WTC11 (cell line): Measurements from ENCODE around the gene ZSCAN18. TPM values are rescaled to one million over a fixed set of nuclear protein-coding genes. Genes with fewer than 3 reads are reported as not detected.
A peak's percentile ranks its signal among the peaks of the same experiment; 100 is the strongest.

Source experiments
- ATAC-seq: fragments of 200-7000 bp; cut with Tn5 transposase; 2 replicates; pipeline ENCODE4 v1.10.0; 2021; ENCODE audit warnings: mild to moderate bottlenecking, moderate library complexity
- CTCF ChIA-PET: fragments of 300-600 bp; sonication (Branson Sonifier 250); formaldehyde crosslinking; loops from one replicate; lab custom pipeline; 2021; ENCODE audit warnings: antibody characterized with exemption; lab: Charles Lee
- POLR2A ChIA-PET: fragments of 350-600 bp; sonication (Branson Sonifier 250); formaldehyde crosslinking; loops from one replicate; lab custom pipeline; 2021; ENCODE audit warnings: antibody characterized with exemption; lab: Charles Lee
- DNase-seq: peaks from one replicate; pipeline ENCODE4 v3.0.0; 2021; ENCODE audit warnings: low spot score
- H3K27ac Mint-ChIP-seq: 2 replicates; pipeline ENCODE4 v1.8.0; 2021; ENCODE audit warnings: mixed read lengths
- H3K27me3 Mint-ChIP-seq: 2 replicates; pipeline ENCODE4 v1.8.0; 2021; ENCODE audit warnings: low read depth, mild to moderate bottlenecking, moderate library complexity, mixed read lengths
- H3K36me3 Mint-ChIP-seq: 2 replicates; pipeline ENCODE4 v1.8.0; 2021; ENCODE audit warnings: mixed read lengths
- H3K4me1 Mint-ChIP-seq: 2 replicates; pipeline ENCODE4 v1.8.0; 2022; ENCODE audit warnings: mixed read lengths
- H3K4me3 Mint-ChIP-seq: 2 replicates; pipeline ENCODE4 v1.8.0; 2021; ENCODE audit warnings: mild to moderate bottlenecking, moderate library complexity, mixed read lengths
- H3K9me3 Mint-ChIP-seq: 2 replicates; pipeline ENCODE4 v1.8.0; 2021; ENCODE audit warnings: mixed read lengths
- CREM ChIP-seq: sonication (generic); formaldehyde crosslinking; IDR thresholded peaks from 2 replicates; pipeline ENCODE4 v1.8.1; 2022; ENCODE audit warnings: mild to moderate bottlenecking, missing genetic modification reagents, moderate library complexity
- ESRRA ChIP-seq: sonication (generic); formaldehyde crosslinking; IDR thresholded peaks from 2 replicates; pipeline ENCODE4 v1.8.1; 2022; ENCODE audit warnings: mild to moderate bottlenecking, missing genetic modification reagents, borderline replicate concordance
- FOXJ3 ChIP-seq: sonication (generic); formaldehyde crosslinking; IDR thresholded peaks from 2 replicates; pipeline ENCODE4 v1.9.0; 2021; ENCODE audit warnings: missing genetic modification reagents, mild to moderate bottlenecking, borderline replicate concordance
- FOXP1 ChIP-seq: sonication (generic); formaldehyde crosslinking; IDR thresholded peaks from 2 replicates; pipeline ENCODE4 v1.8.0; 2022; ENCODE audit warnings: missing genetic modification reagents, mild to moderate bottlenecking, moderate library complexity, borderline replicate concordance
- GRHL2 ChIP-seq: fragments of 250-450 bp; sonication (Bioruptor Pico); IDR thresholded peaks from 2 replicates; pipeline ENCODE4 v1.8.0; 2022; ENCODE audit warnings: mild to moderate bottlenecking, moderate library complexity; ENCODE audit not compliant: insufficient replicate concordance, severe bottlenecking
- IRF2 ChIP-seq: sonication (generic); formaldehyde crosslinking; IDR thresholded peaks from 2 replicates; pipeline ENCODE4 v1.8.0; 2022; ENCODE audit warnings: low read depth, missing genetic modification reagents, borderline replicate concordance
- MYBL2 ChIP-seq: sonication (generic); formaldehyde crosslinking; IDR thresholded peaks from 2 replicates; pipeline ENCODE4 v1.8.1; 2023; ENCODE audit warnings: mild to moderate bottlenecking, moderate library complexity, missing genetic modification reagents
- NFYB ChIP-seq: sonication (generic); formaldehyde crosslinking; conservative IDR thresholded peaks from 2 replicates; pipeline ENCODE4 v1.8.0; 2022; ENCODE audit warnings: low read depth, missing genetic modification reagents
- NR1H2 ChIP-seq: sonication (generic); formaldehyde crosslinking; IDR thresholded peaks from 2 replicates; pipeline ENCODE4 v1.9.0; 2021; ENCODE audit warnings: mild to moderate bottlenecking, moderate library complexity, missing genetic modification reagents
- RELA ChIP-seq: sonication (generic); formaldehyde crosslinking; IDR thresholded peaks from 2 replicates; pipeline ENCODE4 v1.8.1; 2022; ENCODE audit warnings: missing genetic modification reagents, mild to moderate bottlenecking, borderline replicate concordance
- SOX15 ChIP-seq: fragments of 250-450 bp; sonication (Bioruptor Pico); IDR thresholded peaks from 2 replicates; pipeline ENCODE4 v1.9.0; 2021; ENCODE audit warnings: mild to moderate bottlenecking
- TCF7 ChIP-seq: sonication (generic); formaldehyde crosslinking; IDR thresholded peaks from 2 replicates; pipeline ENCODE4 v1.8.0; 2022; ENCODE audit warnings: mild to moderate bottlenecking, low read depth, missing genetic modification reagents, moderate library complexity
- total RNA-seq: library from RNA; stranded (reverse); gene quantifications from 3 replicates; pipeline ENCODE4 v1.2.3, GENCODE V29; 2021
- TF ChIP-seq, protein P1 (sequence below): sonication (generic); formaldehyde crosslinking; IDR thresholded peaks from 2 replicates; pipeline ENCODE4 v1.8.1; 2023; ENCODE audit warnings: mild to moderate bottlenecking, moderate library complexity, missing genetic modification reagents
- TF ChIP-seq, protein P2 (sequence below): sonication (generic); formaldehyde crosslinking; IDR thresholded peaks from 2 replicates; pipeline ENCODE4 v1.8.0; 2023; ENCODE audit warnings: missing genetic modification reagents, mild to moderate bottlenecking, borderline replicate concordance
- TF ChIP-seq, protein P3 (sequence below): sonication (generic); formaldehyde crosslinking; IDR thresholded peaks from 2 replicates; pipeline ENCODE4 v1.8.0; 2022; ENCODE audit warnings: mild to moderate bottlenecking, missing genetic modification reagents
- TF ChIP-seq, protein P4 (sequence below): fragments of 250-450 bp; sonication (Bioruptor Pico); IDR thresholded peaks from 2 replicates; pipeline ENCODE4 v2.1.2; 2022; ENCODE audit warnings: mild to moderate bottlenecking, moderate library complexity
- TF ChIP-seq, protein P5 (sequence below): sonication (generic); formaldehyde crosslinking; conservative IDR thresholded peaks from 2 replicates; pipeline ENCODE4 v1.8.1; 2022; ENCODE audit warnings: mild to moderate bottlenecking, missing genetic modification reagents
- TF ChIP-seq, protein P6 (sequence below): sonication (generic); formaldehyde crosslinking; IDR thresholded peaks from 2 replicates; pipeline ENCODE4 v1.8.1; 2022; ENCODE audit warnings: low read depth, missing genetic modification reagents, borderline replicate concordance
- TF ChIP-seq, protein P7 (sequence below): fragments of 250-450 bp; sonication (Bioruptor Pico); IDR thresholded peaks from 2 replicates; pipeline ENCODE4 v1.9.0; 2021; ENCODE audit warnings: mild to moderate bottlenecking
- TF ChIP-seq, protein P8 (sequence below): fragments of 250-450 bp; sonication (Bioruptor Pico); IDR thresholded peaks from 2 replicates; pipeline ENCODE4 v1.8.0; 2021; ENCODE audit warnings: mild to moderate bottlenecking

ZSCAN18 gene
- total RNA-seq, 1 experiment from 2014 or later: 55.9 TPM

DNA sequence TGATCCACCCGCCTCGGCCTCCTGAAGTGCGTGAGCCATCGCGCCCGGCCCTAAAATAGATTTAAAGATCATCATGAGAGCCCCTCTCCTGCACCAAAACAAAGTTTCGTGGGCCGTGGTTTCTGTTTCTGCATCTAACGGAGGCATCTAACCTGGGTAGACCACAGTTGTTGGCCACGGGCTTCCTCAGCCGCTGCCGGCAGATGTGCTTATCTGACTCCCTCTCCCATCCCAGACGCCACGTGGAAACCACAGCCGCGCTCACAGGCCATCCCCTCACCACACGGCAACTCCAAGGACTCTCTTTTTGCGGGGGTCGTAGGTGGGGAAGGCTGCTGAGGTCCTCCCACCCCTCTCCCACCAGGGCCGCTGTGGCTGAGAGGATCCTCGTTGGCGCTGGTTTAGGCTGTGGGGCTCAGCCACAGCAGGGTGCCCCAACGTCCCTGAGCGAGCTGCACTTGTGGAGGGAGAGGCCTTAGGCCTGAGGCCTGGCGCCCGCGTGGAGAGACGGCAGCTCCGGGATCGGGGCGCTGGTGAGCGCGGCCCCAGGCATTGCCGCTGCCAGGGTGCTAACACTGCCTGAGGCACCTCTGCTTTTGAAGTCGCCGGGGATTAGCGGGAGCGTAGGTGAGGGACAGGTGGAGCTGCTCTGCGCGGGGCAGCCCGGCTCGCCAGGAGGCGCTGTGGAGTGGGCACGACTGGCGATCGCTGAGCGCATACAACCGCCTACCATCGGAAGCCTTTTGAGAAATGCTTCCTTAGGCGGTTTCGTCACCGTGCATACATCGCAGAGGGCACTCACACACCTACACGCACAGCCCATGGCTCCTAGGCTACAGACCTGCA, 55.3 kb downstream of the ZSCAN18 start (continued):
- TF ChIP-seq, protein P1, sequence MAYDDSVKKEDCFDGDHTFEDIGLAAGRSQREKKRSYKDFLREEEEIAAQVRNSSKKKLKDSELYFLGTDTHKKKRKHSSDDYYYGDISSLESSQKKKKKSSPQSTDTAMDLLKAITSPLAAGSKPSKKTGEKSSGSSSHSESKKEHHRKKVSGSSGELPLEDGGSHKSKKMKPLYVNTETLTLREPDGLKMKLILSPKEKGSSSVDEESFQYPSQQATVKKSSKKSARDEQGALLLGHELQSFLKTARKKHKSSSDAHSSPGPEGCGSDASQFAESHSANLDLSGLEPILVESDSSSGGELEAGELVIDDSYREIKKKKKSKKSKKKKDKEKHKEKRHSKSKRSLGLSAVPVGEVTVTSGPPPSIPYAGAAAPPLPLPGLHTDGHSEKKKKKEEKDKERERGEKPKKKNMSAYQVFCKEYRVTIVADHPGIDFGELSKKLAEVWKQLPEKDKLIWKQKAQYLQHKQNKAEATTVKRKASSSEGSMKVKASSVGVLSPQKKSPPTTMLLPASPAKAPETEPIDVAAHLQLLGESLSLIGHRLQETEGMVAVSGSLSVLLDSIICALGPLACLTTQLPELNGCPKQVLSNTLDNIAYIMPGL: peak; percentile 84
- TF ChIP-seq NR1H2 (CRISPR knock-in tag): no peak
- TF ChIP-seq, protein P2, sequence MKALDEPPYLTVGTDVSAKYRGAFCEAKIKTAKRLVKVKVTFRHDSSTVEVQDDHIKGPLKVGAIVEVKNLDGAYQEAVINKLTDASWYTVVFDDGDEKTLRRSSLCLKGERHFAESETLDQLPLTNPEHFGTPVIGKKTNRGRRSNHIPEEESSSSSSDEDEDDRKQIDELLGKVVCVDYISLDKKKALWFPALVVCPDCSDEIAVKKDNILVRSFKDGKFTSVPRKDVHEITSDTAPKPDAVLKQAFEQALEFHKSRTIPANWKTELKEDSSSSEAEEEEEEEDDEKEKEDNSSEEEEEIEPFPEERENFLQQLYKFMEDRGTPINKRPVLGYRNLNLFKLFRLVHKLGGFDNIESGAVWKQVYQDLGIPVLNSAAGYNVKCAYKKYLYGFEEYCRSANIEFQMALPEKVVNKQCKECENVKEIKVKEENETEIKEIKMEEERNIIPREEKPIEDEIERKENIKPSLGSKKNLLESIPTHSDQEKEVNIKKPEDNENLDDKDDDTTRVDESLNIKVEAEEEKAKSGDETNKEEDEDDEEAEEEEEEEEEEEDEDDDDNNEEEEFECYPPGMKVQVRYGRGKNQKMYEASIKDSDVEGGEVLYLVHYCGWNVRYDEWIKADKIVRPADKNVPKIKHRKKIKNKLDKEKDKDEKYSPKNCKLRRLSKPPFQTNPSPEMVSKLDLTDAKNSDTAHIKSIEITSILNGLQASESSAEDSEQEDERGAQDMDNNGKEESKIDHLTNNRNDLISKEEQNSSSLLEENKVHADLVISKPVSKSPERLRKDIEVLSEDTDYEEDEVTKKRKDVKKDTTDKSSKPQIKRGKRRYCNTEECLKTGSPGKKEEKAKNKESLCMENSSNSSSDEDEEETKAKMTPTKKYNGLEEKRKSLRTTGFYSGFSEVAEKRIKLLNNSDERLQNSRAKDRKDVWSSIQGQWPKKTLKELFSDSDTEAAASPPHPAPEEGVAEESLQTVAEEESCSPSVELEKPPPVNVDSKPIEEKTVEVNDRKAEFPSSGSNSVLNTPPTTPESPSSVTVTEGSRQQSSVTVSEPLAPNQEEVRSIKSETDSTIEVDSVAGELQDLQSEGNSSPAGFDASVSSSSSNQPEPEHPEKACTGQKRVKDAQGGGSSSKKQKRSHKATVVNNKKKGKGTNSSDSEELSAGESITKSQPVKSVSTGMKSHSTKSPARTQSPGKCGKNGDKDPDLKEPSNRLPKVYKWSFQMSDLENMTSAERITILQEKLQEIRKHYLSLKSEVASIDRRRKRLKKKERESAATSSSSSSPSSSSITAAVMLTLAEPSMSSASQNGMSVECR: no peak
- TF ChIP-seq SOX15 (CRISPR knock-in tag): no peak
- peak; percentile 39; the same call in 1 of the 2 replicates for TF ChIP-seq FOXP1 (CRISPR knock-in tag)
- TF ChIP-seq TCF7: no peak
- TF ChIP-seq FOXJ3 (CRISPR knock-in tag): no peak
- TF ChIP-seq IRF2 (CRISPR knock-in tag): no peak
- no peak for TF ChIP-seq MYBL2 (CRISPR knock-in tag)
- TF ChIP-seq GRHL2: no peak
- no peak for TF ChIP-seq CREM (CRISPR knock-in tag)
- TF ChIP-seq ESRRA (CRISPR knock-in tag): no peak
- TF ChIP-seq, protein P3, sequence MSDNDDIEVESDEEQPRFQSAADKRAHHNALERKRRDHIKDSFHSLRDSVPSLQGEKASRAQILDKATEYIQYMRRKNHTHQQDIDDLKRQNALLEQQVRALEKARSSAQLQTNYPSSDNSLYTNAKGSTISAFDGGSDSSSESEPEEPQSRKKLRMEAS (CRISPR knock-in tag): peak; percentile 80
- TF ChIP-seq, protein P4, sequence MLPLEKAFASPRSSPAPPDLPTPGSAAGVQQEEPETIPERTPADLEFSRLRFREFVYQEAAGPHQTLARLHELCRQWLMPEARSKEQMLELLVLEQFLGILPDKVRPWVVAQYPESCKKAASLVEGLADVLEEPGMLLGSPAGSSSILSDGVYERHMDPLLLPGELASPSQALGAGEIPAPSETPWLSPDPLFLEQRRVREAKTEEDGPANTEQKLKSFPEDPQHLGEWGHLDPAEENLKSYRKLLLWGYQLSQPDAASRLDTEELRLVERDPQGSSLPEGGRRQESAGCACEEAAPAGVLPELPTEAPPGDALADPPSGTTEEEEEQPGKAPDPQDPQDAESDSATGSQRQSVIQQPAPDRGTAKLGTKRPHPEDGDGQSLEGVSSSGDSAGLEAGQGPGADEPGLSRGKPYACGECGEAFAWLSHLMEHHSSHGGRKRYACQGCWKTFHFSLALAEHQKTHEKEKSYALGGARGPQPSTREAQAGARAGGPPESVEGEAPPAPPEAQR (CRISPR knock-in tag): no peak
- TF ChIP-seq, protein P5, sequence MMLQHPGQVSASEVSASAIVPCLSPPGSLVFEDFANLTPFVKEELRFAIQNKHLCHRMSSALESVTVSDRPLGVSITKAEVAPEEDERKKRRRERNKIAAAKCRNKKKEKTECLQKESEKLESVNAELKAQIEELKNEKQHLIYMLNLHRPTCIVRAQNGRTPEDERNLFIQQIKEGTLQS (CRISPR knock-in tag): no peak

DNA sequence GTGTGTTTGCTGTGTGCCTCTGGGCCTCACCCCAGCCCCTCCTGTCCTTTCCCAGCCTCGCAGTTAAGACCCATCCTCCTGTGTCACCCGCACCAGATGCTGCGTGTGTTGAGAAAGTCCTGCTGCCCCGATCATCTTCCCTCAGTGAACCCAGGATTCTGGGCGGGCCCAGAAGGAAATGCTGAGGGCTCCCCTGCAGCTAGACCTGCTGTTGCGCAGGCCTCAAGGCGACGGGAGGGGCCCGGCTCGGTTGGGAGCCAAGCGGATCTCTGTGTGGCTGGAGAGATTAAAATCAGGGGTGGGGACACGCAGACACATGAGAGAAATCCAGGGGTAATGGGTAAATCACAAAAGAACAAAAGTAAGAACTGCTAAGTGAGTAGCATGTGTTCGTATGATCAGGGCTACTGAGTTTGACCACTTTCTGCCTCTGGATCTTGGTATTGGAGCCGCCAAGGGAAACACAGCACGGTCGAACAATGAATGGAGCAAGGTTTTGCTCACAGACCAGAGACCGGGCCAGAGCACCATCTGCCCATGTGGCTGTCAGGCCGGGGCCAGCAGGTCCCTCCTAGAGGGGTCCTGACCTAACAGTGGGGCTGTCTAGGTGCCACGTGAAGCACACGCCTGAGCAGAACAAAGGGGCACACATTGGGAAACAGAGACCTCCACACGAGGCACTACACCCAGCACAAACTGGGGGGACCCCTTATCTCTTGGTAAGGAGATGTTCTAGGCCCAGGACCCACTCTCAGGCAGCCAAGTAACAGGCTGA, 57.1 kb downstream of the ZSCAN18 start:
- ChIA-PET CTCF (no interaction called here), POLR2A (interaction anchor here (0.6 kb wide), 1 partner anchor 19 kb away, joined by 3 read pairs; no protein-coding TSS in a partner anchor)
- H3K4me3 Mint-ChIP-seq: no peak overlapping the region
- H3K27me3 Mint-ChIP-seq: peaks cover 52% of the 10 kb centered on the region
- H3K36me3 Mint-ChIP-seq: peaks cover 14% of the 10 kb centered on the region
- H3K4me1 Mint-ChIP-seq: peaks cover 25% of the 10 kb centered on the region
- no peak overlapping the region for H3K27ac Mint-ChIP-seq
- DNase-seq (no peak), ATAC-seq (no peak)
- peaks cover 19% of the 10 kb centered on the region for H3K9me3 Mint-ChIP-seq
- TF ChIP-seq RELA (no peak), NFYB (CRISPR knock-in tag) (no peak)
- TF ChIP-seq, protein P6, sequence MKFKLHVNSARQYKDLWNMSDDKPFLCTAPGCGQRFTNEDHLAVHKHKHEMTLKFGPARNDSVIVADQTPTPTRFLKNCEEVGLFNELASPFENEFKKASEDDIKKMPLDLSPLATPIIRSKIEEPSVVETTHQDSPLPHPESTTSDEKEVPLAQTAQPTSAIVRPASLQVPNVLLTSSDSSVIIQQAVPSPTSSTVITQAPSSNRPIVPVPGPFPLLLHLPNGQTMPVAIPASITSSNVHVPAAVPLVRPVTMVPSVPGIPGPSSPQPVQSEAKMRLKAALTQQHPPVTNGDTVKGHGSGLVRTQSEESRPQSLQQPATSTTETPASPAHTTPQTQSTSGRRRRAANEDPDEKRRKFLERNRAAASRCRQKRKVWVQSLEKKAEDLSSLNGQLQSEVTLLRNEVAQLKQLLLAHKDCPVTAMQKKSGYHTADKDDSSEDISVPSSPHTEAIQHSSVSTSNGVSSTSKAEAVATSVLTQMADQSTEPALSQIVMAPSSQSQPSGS: no peak
- TF ChIP-seq, protein P7, sequence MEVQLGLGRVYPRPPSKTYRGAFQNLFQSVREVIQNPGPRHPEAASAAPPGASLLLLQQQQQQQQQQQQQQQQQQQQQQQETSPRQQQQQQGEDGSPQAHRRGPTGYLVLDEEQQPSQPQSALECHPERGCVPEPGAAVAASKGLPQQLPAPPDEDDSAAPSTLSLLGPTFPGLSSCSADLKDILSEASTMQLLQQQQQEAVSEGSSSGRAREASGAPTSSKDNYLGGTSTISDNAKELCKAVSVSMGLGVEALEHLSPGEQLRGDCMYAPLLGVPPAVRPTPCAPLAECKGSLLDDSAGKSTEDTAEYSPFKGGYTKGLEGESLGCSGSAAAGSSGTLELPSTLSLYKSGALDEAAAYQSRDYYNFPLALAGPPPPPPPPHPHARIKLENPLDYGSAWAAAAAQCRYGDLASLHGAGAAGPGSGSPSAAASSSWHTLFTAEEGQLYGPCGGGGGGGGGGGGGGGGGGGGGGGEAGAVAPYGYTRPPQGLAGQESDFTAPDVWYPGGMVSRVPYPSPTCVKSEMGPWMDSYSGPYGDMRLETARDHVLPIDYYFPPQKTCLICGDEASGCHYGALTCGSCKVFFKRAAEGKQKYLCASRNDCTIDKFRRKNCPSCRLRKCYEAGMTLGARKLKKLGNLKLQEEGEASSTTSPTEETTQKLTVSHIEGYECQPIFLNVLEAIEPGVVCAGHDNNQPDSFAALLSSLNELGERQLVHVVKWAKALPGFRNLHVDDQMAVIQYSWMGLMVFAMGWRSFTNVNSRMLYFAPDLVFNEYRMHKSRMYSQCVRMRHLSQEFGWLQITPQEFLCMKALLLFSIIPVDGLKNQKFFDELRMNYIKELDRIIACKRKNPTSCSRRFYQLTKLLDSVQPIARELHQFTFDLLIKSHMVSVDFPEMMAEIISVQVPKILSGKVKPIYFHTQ: no peak
- TF ChIP-seq, protein P8, sequence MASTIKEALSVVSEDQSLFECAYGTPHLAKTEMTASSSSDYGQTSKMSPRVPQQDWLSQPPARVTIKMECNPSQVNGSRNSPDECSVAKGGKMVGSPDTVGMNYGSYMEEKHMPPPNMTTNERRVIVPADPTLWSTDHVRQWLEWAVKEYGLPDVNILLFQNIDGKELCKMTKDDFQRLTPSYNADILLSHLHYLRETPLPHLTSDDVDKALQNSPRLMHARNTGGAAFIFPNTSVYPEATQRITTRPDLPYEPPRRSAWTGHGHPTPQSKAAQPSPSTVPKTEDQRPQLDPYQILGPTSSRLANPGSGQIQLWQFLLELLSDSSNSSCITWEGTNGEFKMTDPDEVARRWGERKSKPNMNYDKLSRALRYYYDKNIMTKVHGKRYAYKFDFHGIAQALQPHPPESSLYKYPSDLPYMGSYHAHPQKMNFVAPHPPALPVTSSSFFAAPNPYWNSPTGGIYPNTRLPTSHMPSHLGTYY (CRISPR knock-in tag): no peak
